LNCAP (cell line): ENCODE measurements around the gene TRPC4AP.

Source experiments
- CTCF ChIP-seq: fragments of 450-650 bp; IDR thresholded peaks from 2 replicates; pipeline ENCODE4 v1.5.1; 2017; ENCODE audit warnings: mild to moderate bottlenecking

The TRPC4AP gene

GRCh38 chr20:35093267-35093884 is 769 bp upstream of the TRPC4AP start:
- no peak for TF ChIP-seq CTCF

- no peak for TF ChIP-seq CTCF
Observed at GRCh38 chr20:35091816-35092523, 637 bp downstream of the TRPC4AP start.

- no peak for TF ChIP-seq CTCF
Observed at GRCh38 chr20:35088231-35089145, 4.1 kb downstream of the TRPC4AP start.

GRCh38 chr20:35087791-35088190 is 4.8 kb downstream of the TRPC4AP start:
- TF ChIP-seq CTCF = no peak

GRCh38 chr20:35087355-35087754 is 5.3 kb downstream of the TRPC4AP start:
- TF ChIP-seq CTCF = no peak

- TF ChIP-seq CTCF = no peak
Observed at GRCh38 chr20:35085477-35086225, 7.0 kb downstream of the TRPC4AP start.

GRCh38 chr20:35084998-35085397 is 7.6 kb downstream of the TRPC4AP start:
- no peak for TF ChIP-seq CTCF
